AG09309 (cell line): Measurements from ENCODE around the gene TIMM8B.

Experiments used
- DNase-seq: peaks from one replicate; pipeline ENCODE4 v3.0.0-alpha.2; 2010; ENCODE audit warnings: low read depth
- H3K4me3 ChIP-seq: 2 replicates; pipeline ENCODE4 v1.5.1; 2011; ENCODE audit warnings: mild to moderate bottlenecking, low read depth, low read length, moderate library complexity; ENCODE audit not compliant: control insufficient read depth
- CTCF ChIP-seq: IDR thresholded peaks from 2 replicates; pipeline ENCODE4 v1.5.1; 2011; ENCODE audit warnings: mild to moderate bottlenecking, low read depth, low read length, inconsistent platforms; ENCODE audit not compliant: insufficient read depth, control insufficient read depth; ENCODE audit errors: missing control alignments

TIMM8B gene

GRCh38 chr11:112123129-112123528 lies 36.6 kb upstream of the TIMM8B start:
- DNase-seq = no peak
- TF ChIP-seq CTCF = no peak
- H3K4me3 ChIP-seq = no peak overlapping the region

- TF ChIP-seq CTCF = no peak
- DNase-seq = no peak
- no peak overlapping the region for H3K4me3 ChIP-seq
Measured at GRCh38 chr11:112121981-112122615, 35.5 kb upstream of the TIMM8B start.

GRCh38 chr11:112118176-112118575 lies 31.6 kb upstream of the TIMM8B start:
- DNase-seq = no peak
- no peak for TF ChIP-seq CTCF
- H3K4me3 ChIP-seq = no peak overlapping the region

- no peak for DNase-seq
- TF ChIP-seq CTCF = no peak
- H3K4me3 ChIP-seq = no peak overlapping the region
Measured at GRCh38 chr11:112115386-112115785, 28.8 kb upstream of the TIMM8B start.

- DNase-seq = no peak
- no peak for TF ChIP-seq CTCF
- no peak overlapping the region for H3K4me3 ChIP-seq
Measured at GRCh38 chr11:112114460-112114859, 27.9 kb upstream of the TIMM8B start.

GRCh38 chr11:112113539-112114457 lies 27.2 kb upstream of the TIMM8B start:
- H3K4me3 ChIP-seq = no peak overlapping the region
- peak; percentile 47 for DNase-seq
- peak; percentile 69 for TF ChIP-seq CTCF
